SJSA1 (cell line): Measurements from ENCODE around the gene TBXAS1. TPM values are rescaled to one million over a fixed set of nuclear protein-coding genes. Genes with fewer than 3 reads are reported as not detected.

Source experiments
- DNase-seq, 2 experiments: peaks; one replicate each; pipeline ENCODE4 v3.0.0-alpha.2; 2015 to 2020; ENCODE audit warnings: low spot score in 2 of 2, low read depth in 1 of 2
- H3K27ac ChIP-seq: fragments of 250-450 bp; sonication (Bioruptor Pico); 2 replicates; pipeline ENCODE4 v1.5.1; 2020; ENCODE audit warnings: mild to moderate bottlenecking, moderate library complexity
- H3K27me3 ChIP-seq: fragments of 250-450 bp; sonication (Bioruptor Pico); replicated peaks from 2 replicates; pipeline ENCODE4 v1.5.1; 2020; ENCODE audit warnings: mild to moderate bottlenecking, moderate library complexity
- H3K36me3 ChIP-seq: fragments of 250-450 bp; sonication (Bioruptor Pico); 2 replicates; pipeline ENCODE4 v1.5.1; 2020; ENCODE audit warnings: mild to moderate bottlenecking
- H3K4me1 ChIP-seq: fragments of 250-450 bp; sonication (Bioruptor Pico); replicated peaks from 2 replicates; pipeline ENCODE4 v1.6.1; 2021; ENCODE audit warnings: mild to moderate bottlenecking
- H3K4me3 ChIP-seq: fragments of 250-450 bp; sonication (Bioruptor Pico); 2 replicates; pipeline ENCODE4 v1.5.1; 2020; ENCODE audit warnings: mild to moderate bottlenecking
- H3K9me3 ChIP-seq: fragments of 250-450 bp; sonication (Bioruptor Pico); replicated peaks from 2 replicates; pipeline ENCODE4 v1.5.1; 2020; ENCODE audit warnings: mild to moderate bottlenecking
- total RNA-seq: library from RNA; depleted of rRNA; stranded (reverse); fragments of >200 nt; shearing (Covaris generic); gene quantifications from 2 replicates; pipeline ENCODE4 v1.2.3, GENCODE V29; 2014

Gene TBXAS1
- total RNA-seq, 1 experiment from 2014 or later: 3.8 TPM

DNA sequence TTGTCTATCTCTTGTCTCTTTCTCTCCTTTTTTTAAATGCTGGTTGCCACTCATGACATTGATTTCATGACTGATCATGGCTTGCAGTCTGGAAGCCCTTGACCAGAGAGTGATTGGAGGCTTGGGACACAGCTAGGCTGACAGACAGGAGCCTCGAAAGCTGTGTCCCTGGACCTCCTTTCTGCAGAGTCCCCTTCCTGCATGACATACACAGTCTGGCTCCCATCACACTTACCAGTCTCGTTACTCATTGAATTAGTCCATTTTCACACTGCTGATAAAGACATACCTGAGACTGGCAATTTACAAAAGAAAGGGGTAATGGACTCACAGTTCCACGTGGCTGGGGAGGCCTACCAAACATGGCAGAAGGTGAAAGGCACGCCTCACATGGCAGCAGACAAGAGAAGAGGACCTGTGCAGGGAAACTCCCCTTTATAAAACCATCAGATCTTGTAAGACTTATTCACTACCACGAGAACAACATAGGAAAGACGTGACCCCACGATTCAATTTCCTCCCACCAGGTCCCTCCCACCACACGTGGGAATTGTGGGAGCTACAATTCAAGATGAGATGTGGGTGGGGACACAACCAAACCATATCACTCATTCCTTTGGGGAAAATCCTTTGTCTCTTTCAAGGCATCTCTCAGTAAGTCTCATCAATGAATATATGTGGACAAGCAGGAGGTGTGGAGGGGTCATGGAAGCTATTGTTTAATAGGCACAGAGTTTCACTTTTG, 102.3 kb downstream of the TBXAS1 start:
- no peak overlapping the region for H3K4me3 ChIP-seq

DNA sequence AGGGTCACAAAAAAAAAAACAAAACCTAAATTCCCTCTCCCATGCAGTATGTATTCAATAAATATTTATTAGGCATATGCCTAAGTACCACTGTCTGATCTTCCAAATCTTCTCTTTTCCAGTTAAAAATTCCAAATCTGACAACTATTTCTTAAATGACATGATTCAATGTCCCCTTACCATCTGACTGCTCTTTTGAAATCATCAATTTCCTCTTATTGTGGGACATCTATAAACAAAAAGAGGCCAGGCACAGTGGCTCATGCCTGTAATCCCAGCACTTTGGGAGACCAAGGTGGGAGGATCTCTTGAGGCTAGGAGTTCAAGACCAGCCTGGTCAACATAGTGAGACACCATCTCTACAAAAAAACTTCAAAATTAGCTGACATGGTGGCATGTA, 103.5 kb downstream of the TBXAS1 start:
- DNase-seq: no peak
- no peaks in the 10 kb centered on the region for H3K9me3 ChIP-seq
- no peaks in the 10 kb centered on the region for H3K36me3 ChIP-seq
- H3K4me3 ChIP-seq: no peak overlapping the region
- no peak overlapping the region for H3K27ac ChIP-seq
- H3K27me3 ChIP-seq: no peaks in the 10 kb centered on the region
- H3K4me1 ChIP-seq: no peaks in the 10 kb centered on the region

More for the DNA sequence above, 102.3 kb downstream of the TBXAS1 start:
- H3K9me3 ChIP-seq: no peaks in the 10 kb centered on the region
- H3K27ac ChIP-seq: no peak overlapping the region
- H3K4me1 ChIP-seq: no peaks in the 10 kb centered on the region
- no peak for DNase-seq
- H3K36me3 ChIP-seq: no peaks in the 10 kb centered on the region
- no peaks in the 10 kb centered on the region for H3K27me3 ChIP-seq

DNA sequence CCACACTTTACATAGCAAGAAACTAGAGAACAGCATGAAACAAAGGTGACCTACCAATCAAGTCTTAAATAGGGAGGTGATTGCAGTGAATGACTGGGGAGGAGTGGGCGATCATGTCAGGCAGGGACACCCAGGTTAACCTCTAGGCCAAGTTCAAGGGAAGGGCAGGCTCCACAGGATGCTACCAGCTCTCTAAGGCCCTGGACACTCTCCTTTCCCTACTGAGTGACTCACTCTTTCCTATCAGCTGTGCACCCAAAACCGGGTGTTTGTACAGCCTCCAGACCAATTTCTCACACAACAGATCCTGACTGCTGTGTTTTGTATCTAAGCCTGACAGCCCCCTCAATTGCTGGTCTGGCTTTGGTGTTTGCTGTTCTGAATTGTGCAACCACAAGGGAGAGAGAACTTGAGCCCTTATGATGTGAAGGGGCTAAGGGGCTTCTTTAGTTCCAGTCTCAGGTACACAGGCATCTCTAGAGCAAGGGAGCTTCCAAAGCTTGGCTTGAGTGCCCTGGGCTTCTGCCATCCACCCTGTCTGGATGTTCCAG, 107.8 kb downstream of the TBXAS1 start:
- Histone ChIP-seq H3K4me1 (no peaks in the 10 kb centered on the region), H3K4me3 (no peak overlapping the region), H3K27me3 (peaks cover 2% of the 10 kb centered on the region; the same call in 1 of the 2 replicates), H3K9me3 (no peaks in the 10 kb centered on the region), H3K36me3 (no peaks in the 10 kb centered on the region), H3K27ac (no peak overlapping the region)
- no peak for DNase-seq

DNA sequence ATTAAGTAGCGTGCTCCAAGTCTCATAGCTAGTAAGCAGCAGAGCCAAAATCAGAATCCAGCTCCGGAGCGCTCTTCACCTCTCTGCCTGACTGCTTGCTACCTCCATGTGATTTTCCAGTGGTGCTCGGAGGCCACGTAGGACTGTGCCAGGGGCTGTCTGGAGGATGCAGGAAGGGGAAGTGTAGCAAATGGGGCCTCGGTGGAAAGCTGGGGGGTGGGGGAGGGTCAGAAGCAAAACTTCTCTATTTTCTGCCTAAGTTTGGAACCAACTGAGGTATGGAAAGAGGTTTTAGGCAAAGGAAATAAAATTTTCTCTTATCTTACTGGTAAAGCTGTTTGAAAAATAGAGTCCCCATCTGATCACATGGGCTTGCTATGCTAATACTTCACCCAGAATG, 108.7 kb downstream of the TBXAS1 start:
- Histone ChIP-seq H3K27me3 (peaks cover 2% of the 10 kb centered on the region; the same call in 1 of the 2 replicates), H3K9me3 (no peaks in the 10 kb centered on the region), H3K36me3 (no peaks in the 10 kb centered on the region), H3K27ac (no peak overlapping the region), H3K4me3 (no peak overlapping the region), H3K4me1 (no peaks in the 10 kb centered on the region)
- DNase-seq: no peak

DNA sequence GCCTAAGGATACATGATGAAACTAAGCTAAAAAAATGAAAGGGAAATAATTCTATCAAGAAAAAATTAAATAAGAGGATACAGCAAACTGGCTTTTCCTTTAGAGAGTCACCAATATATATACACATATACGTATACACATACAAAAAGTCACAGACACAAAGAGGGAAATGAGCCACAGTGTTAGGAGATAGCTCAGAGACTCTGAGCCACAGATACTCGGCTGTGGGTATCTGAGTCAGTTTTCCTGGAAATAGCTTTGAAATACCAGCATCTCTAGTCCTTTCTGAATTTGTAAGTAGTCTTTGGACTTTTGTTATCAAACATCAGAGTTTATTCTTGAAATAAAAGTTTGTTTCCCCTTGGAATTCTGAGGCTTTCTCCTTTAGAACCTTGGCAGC, 111.8 kb downstream of the TBXAS1 start:
- peaks cover 2% of the 10 kb centered on the region; the same call in 1 of the 2 replicates for H3K9me3 ChIP-seq
- no peak for DNase-seq
- H3K4me3 ChIP-seq: no peak overlapping the region
- H3K36me3 ChIP-seq: no peaks in the 10 kb centered on the region
- H3K27me3 ChIP-seq: peaks cover 2% of the 10 kb centered on the region; the same call in 1 of the 2 replicates
- no peak overlapping the region for H3K27ac ChIP-seq
- H3K4me1 ChIP-seq: no peaks in the 10 kb centered on the region

DNA sequence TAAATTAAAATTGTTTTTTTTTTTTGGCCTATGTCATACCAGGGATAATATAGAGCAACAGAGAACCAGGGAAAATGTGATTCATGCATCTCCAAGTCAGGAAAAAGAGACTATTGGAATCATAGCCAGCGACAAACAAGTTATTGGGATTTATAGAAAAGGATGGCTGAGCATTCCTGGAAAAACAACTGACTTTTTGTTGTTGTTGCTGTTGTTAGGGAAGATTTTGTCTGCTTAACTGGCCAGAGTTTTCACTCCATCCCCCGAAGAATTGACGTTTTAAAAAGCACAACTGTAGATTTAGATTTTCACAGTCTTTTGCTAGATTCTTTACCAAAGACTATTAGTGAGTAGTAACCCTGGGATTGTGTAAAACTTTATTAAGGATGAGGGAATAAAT, 112.4 kb downstream of the TBXAS1 start:
- H3K36me3 ChIP-seq: no peaks in the 10 kb centered on the region
- peaks cover 2% of the 10 kb centered on the region; the same call in 1 of the 2 replicates for H3K27me3 ChIP-seq
- H3K4me1 ChIP-seq: no peaks in the 10 kb centered on the region
- H3K4me3 ChIP-seq: no peak overlapping the region
- DNase-seq: no peak
- H3K27ac ChIP-seq: no peak overlapping the region
- peaks cover 2% of the 10 kb centered on the region; the same call in 1 of the 2 replicates for H3K9me3 ChIP-seq

DNA sequence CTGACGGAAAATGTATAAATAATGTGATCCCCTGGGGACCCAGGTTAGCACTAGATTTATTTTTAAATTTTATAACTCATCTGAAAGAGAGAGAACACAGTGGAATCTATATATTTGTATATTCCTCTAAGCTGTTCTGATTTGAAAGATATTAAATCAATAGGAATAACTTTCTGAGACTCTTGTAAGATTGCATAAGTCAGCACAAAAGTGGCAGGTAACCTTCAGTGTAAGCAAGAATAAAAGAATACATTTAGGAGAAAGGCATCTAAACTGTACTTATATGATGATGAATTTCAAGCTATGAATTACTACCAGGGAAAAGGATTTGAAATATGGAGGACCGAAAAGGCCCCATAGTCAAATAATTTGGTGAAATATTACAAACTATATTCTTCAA, 112.8 kb downstream of the TBXAS1 start:
- H3K27me3 ChIP-seq: peaks cover 2% of the 10 kb centered on the region; the same call in 1 of the 2 replicates
- H3K9me3 ChIP-seq: peaks cover 2% of the 10 kb centered on the region; the same call in 1 of the 2 replicates
- no peak overlapping the region for H3K27ac ChIP-seq
- no peak for DNase-seq
- H3K36me3 ChIP-seq: no peaks in the 10 kb centered on the region
- no peak overlapping the region for H3K4me3 ChIP-seq
- H3K4me1 ChIP-seq: no peaks in the 10 kb centered on the region

DNA sequence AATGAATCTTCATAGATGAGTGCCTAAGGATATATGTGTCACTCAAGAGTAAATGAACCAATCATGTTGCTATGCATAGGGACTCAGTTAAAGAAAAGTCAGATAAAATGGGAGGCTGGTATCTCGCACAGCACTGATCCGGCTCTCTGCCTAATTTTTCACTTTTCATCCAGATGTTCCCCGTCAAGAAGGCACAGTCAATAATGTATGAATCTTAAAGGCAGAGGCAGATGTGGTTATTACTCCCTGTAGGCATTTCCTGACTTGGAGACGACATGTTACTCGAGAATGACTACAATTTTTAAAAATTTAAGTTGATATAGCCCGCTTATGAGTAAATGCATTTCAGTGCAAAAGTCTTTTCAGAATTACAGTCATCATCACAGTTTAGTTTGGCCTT, 113.6 kb downstream of the TBXAS1 start:
- Histone ChIP-seq H3K27me3 (peaks cover 2% of the 10 kb centered on the region; the same call in 1 of the 2 replicates), H3K27ac (no peak overlapping the region), H3K36me3 (no peaks in the 10 kb centered on the region), H3K9me3 (peaks cover 2% of the 10 kb centered on the region; the same call in 1 of the 2 replicates), H3K4me1 (no peaks in the 10 kb centered on the region), H3K4me3 (no peak overlapping the region)
- no peak for DNase-seq

DNA sequence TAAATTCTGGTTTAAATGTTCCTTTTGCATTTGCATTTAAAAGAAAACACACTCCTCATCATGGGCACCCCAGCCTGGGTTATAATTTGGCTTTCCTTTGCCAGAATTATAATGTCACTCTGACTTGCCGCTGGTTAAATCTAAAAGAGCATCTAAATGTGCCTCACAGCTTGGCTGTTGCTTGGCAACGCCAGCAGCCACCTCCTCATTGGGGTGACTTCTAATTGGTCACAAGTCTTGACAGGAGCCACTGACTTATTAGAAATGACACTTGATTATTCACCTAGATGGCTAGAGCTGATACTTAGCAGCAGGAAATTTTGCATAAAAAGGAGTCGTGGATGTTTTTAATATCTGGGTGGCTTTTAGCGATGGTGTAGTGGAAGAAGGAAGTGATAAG, 114.3 kb downstream of the TBXAS1 start:
- Histone ChIP-seq H3K36me3 (no peaks in the 10 kb centered on the region), H3K4me1 (no peaks in the 10 kb centered on the region), H3K27me3 (peaks cover 2% of the 10 kb centered on the region; the same call in 1 of the 2 replicates), H3K4me3 (no peak overlapping the region), H3K9me3 (peaks cover 5% of the 10 kb centered on the region; the same call in 1 of the 2 replicates), H3K27ac (no peak overlapping the region)
- no peak for DNase-seq

DNA sequence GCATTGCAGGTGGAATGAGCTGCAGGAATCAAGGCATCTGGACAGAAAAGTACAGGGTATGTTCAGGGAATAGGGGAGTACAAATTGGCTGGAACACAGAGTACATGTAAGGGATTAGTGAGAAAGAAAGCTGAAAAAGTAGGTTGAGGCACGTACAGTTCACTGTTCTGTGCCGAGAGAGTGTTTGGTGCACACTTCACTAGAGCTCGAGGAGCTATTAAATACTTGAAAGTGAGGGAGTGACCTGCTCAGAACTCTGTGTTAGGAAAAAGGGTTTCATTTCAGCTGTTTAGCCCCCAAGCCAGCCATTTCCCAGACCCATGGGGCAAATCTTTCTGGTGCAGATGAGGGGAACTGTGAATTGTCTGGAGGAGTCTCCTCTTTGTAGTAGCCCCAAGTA, 115.2 kb downstream of the TBXAS1 start:
- H3K36me3 ChIP-seq: no peaks in the 10 kb centered on the region
- H3K27ac ChIP-seq: no peak overlapping the region
- peaks cover 5% of the 10 kb centered on the region; the same call in 1 of the 2 replicates for H3K9me3 ChIP-seq
- no peak overlapping the region for H3K4me3 ChIP-seq
- H3K4me1 ChIP-seq: no peaks in the 10 kb centered on the region
- peaks cover 2% of the 10 kb centered on the region; the same call in 1 of the 2 replicates for H3K27me3 ChIP-seq
- DNase-seq: no peak

DNA sequence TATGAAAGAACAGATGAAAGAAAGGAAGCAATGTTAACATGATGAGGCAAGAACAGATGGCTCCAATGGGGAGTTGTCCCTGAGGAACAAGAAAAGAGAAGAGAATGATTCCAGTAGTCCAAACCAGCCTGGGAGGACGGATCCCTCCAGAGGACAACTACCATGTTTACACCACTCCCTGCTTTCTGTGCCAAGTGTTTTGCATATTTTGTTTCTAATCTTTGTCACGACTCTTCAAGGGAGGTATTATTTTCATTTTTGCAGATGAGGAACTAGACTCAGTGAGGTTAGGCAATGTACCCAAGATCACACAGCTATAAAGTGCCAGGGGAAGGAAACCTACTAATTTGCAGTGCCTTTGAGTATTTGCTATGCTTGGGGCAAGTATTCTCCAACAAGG, 117.5 kb downstream of the TBXAS1 start:
- Histone ChIP-seq H3K4me1 (no peaks in the 10 kb centered on the region), H3K27me3 (peaks cover under 1% of the 10 kb centered on the region; the same call in 1 of the 2 replicates), H3K4me3 (no peak overlapping the region), H3K9me3 (peaks cover 5% of the 10 kb centered on the region; the same call in 1 of the 2 replicates), H3K27ac (no peak overlapping the region), H3K36me3 (no peaks in the 10 kb centered on the region)
- DNase-seq: no peak

DNA sequence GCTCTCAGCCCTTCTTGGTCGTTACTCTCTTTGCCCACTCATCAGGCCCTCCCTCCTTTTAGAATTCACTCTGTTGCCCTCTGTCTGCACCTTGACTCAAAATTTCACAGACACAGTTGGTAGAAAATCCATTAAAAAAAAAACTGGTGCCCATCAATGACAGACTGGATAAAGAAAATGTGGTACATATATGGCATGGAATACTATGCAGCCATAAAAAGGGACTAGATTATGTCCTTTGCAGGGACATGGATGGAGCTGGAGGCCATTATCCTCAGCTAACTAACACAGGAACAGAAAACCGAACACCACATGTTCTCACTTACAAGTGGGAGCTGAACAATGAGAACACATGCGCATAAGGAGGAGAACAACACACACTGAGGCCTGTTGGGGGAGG, 118.0 kb downstream of the TBXAS1 start:
- H3K9me3 ChIP-seq: peaks cover 5% of the 10 kb centered on the region; the same call in 1 of the 2 replicates
- no peak overlapping the region for H3K4me3 ChIP-seq
- no peak for DNase-seq
- no peaks in the 10 kb centered on the region for H3K36me3 ChIP-seq
- no peak overlapping the region for H3K27ac ChIP-seq
- H3K27me3 ChIP-seq: no peaks in the 10 kb centered on the region; the same call in 1 of the 2 replicates
- H3K4me1 ChIP-seq: no peaks in the 10 kb centered on the region

DNA sequence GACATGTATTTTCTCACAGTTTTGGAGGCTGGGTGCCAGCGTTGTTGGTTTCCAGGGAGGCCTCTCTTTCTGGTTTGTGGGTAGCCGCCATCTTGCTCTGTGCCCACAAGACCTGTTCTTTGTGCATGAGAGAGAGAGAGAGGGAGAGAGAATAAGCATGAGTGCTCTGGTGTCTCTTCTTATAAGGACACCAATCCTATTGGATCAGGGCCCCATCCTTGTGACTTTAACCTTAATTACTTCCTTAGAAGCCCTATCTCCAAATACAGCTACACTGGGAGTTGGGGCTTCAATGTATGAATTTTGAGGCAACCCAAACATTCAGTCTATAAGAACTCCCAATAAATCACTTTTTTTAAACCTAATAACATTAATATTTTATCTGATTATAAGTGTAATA, 119.1 kb downstream of the TBXAS1 start:
- Histone ChIP-seq H3K4me1 (no peaks in the 10 kb centered on the region), H3K9me3 (peaks cover 5% of the 10 kb centered on the region; the same call in 1 of the 2 replicates), H3K4me3 (no peak overlapping the region), H3K27ac (no peak overlapping the region), H3K36me3 (no peaks in the 10 kb centered on the region), H3K27me3 (no peaks in the 10 kb centered on the region; the same call in 1 of the 2 replicates)
- DNase-seq: no peak
